Measurements from ENCODE around the gene GPRC5B.

DNA sequence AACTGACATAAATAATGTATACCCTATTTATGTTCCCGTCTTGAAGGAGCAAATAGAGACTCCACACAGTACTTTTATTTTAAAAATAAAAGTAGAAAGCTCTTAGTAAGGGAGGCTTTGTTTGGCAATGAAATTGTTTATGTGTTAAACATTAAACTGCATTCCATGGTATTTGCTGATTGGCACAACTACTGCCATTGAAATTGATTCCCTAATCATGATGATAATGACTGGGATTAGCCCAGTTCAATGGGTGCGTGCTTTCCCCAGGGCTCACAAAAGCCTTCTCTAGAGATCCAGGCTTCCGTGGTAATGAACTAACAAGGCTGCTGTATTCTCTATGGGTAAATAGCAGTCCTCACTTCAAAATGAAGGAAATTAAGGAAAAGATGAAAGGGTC is 67.5 kb downstream of the GPRC5B start:
- TF ChIP-seq, protein P1, sequence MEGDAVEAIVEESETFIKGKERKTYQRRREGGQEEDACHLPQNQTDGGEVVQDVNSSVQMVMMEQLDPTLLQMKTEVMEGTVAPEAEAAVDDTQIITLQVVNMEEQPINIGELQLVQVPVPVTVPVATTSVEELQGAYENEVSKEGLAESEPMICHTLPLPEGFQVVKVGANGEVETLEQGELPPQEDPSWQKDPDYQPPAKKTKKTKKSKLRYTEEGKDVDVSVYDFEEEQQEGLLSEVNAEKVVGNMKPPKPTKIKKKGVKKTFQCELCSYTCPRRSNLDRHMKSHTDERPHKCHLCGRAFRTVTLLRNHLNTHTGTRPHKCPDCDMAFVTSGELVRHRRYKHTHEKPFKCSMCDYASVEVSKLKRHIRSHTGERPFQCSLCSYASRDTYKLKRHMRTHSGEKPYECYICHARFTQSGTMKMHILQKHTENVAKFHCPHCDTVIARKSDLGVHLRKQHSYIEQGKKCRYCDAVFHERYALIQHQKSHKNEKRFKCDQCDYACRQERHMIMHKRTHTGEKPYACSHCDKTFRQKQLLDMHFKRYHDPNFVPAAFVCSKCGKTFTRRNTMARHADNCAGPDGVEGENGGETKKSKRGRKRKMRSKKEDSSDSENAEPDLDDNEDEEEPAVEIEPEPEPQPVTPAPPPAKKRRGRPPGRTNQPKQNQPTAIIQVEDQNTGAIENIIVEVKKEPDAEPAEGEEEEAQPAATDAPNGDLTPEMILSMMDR (IDR thresholded peaks at IDR 0.05): no peak
- TF ChIP-seq KDM1A (IDR thresholded peaks at IDR 0.05; ENCODE audit: low read depth) (no peak), RCOR1 (IDR thresholded peaks at IDR 0.05; ENCODE audit: low read depth, low read length) (no peak), RFX5 (IDR thresholded peaks at IDR 0.05) (no peak), POLR2AphosphoS2 (conservative IDR thresholded peaks at IDR 0.05; ENCODE audit: low read length) (no peak), RAD21 (conservative IDR thresholded peaks at IDR 0.05 in 1 of 2, IDR thresholded peaks at IDR 0.05 in 1 of 2) (no peak)
- TF ChIP-seq, protein P2, sequence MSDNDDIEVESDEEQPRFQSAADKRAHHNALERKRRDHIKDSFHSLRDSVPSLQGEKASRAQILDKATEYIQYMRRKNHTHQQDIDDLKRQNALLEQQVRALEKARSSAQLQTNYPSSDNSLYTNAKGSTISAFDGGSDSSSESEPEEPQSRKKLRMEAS (IDR thresholded peaks at IDR 0.05): no peak
